ENCODE measurements around the gene LCE2D.

Gene LCE2D

DNA sequence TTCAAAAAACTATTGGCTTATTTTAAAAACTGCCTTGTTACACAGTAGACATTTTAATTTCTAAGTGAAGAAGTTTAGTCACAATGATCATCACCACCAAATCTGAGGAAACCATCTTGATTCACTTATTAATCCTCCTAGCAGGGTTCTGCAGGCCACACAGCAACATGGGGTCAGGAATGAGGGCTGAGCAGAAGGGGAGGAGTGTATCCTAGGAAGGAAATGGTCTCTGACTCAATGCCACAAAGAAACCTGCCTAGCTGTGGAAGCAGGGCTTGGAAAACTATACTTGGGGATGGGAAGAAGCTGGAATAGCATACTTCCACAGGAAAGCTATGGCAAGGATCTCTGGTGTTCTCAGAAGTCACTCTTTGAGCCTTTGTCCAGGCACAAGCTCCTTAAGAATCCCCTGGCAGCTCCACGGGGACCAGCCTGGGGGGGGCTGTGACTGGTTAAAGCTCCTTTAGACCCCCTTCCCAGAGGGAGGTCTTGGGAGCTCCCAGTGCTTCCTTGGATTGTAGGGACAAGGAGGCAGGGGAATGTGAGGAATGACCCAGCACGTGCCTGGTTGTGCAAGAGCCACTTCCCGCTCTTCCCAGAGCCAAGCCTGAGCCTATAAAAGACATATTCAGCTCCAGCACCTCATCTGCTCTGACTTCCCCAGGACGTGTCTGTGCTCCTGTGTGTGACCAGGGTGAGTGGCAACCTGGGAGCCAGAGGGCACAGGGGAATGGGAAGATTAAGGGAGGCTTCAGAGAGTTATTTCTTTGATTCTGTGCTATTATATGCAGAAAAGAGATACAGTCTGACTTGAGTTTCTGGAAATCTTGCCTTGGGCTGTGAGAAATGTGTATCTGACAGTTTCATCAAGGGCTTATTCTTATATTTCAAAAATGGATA, 34.8 kb downstream of the LCE2D start, which contains the start of gene LCE2A:
LCE2A (plus strand) TSS at position 645 of the 900 bp plus-strand sequence. CDS start 557 bp downstream, outside the sequence.
- no peaks in the 10 kb centered on the region for H4K20me1 ChIP-seq (ENCODE audit: insufficient read depth, low read length)
- no peaks in the 10 kb centered on the region for H3K36me3 ChIP-seq (ENCODE audit: insufficient read depth, low read length)
- H3K4me3 ChIP-seq (ENCODE audit: low read depth, low read length, poor library complexity, severe bottlenecking): no peak within 1 kb of the TSS
- H3K4me2 ChIP-seq (ENCODE audit: low read length): no peak within 1 kb of the TSS
- TF ChIP-seq, protein P1, sequence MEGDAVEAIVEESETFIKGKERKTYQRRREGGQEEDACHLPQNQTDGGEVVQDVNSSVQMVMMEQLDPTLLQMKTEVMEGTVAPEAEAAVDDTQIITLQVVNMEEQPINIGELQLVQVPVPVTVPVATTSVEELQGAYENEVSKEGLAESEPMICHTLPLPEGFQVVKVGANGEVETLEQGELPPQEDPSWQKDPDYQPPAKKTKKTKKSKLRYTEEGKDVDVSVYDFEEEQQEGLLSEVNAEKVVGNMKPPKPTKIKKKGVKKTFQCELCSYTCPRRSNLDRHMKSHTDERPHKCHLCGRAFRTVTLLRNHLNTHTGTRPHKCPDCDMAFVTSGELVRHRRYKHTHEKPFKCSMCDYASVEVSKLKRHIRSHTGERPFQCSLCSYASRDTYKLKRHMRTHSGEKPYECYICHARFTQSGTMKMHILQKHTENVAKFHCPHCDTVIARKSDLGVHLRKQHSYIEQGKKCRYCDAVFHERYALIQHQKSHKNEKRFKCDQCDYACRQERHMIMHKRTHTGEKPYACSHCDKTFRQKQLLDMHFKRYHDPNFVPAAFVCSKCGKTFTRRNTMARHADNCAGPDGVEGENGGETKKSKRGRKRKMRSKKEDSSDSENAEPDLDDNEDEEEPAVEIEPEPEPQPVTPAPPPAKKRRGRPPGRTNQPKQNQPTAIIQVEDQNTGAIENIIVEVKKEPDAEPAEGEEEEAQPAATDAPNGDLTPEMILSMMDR (IDR thresholded peaks at IDR 0.05; ENCODE audit: low read length): no peak
- TF ChIP-seq EZH2 (IDR thresholded peaks at IDR 0.05; ENCODE audit: borderline replicate concordance, low read length): no peak
- no peaks in the 10 kb centered on the region for H3F3A ChIP-seq (ENCODE audit: insufficient read depth, low read length)
- H2AFZ ChIP-seq (ENCODE audit: low read length): no peak within 1 kb of the TSS
- H3K27ac ChIP-seq (ENCODE audit: low read depth, low read length, poor library complexity, severe bottlenecking): no peak within 1 kb of the TSS
- H3K9me3 ChIP-seq (ENCODE audit: low read length): no peaks in the 10 kb centered on the region
- no peak within 1 kb of the TSS for H3K9ac ChIP-seq (ENCODE audit: low read length)
- no peaks in the 10 kb centered on the region for H3K27me3 ChIP-seq (ENCODE audit: insufficient read depth, low read length)
- no peaks in the 10 kb centered on the region for H3K79me2 ChIP-seq (ENCODE audit: insufficient read depth, low read length)
- no peaks in the 10 kb centered on the region for H3K4me1 ChIP-seq (ENCODE audit: insufficient read depth, low read length, severe bottlenecking)
- H3K9me2 ChIP-seq (ENCODE audit: low read depth, low read length): no peaks in the 10 kb centered on the region

DNA sequence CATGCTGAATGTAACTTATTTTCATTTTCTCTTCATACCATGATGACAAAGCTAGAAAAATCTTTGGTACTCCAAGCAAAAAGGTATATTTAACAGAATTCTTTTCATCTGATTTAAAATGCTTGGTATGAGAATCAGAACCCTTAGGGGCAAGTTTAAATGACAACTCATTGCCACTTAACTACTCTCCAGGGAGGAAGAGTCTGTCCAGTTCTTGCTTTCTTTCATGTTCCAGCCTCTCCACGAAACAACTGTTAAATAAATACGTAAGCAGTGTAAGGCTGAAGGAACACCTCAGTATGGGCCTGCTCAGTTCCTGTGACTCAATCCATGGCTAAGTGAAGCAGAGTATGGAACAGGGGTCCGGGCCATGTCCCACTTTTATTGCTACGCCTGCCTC, 36.6 kb downstream of the LCE2D start:
- Histone ChIP-seq H3K4me2 (ENCODE audit: low read length) (no peak overlapping the region), H3K27me3 (ENCODE audit: insufficient read depth, low read length) (no peaks in the 10 kb centered on the region), H4K20me1 (ENCODE audit: insufficient read depth, low read length) (no peaks in the 10 kb centered on the region), H3K36me3 (ENCODE audit: insufficient read depth, low read length) (no peaks in the 10 kb centered on the region), H3K4me3 (ENCODE audit: low read depth, low read length, poor library complexity, severe bottlenecking) (no peak overlapping the region), H3K9me3 (ENCODE audit: low read length) (no peaks in the 10 kb centered on the region), H3K79me2 (ENCODE audit: insufficient read depth, low read length) (no peaks in the 10 kb centered on the region), H2AFZ (ENCODE audit: low read length) (no peak overlapping the region), H3K9ac (ENCODE audit: low read length) (no peak overlapping the region), H3F3A (ENCODE audit: insufficient read depth, low read length) (no peaks in the 10 kb centered on the region), H3K4me1 (ENCODE audit: insufficient read depth, low read length, severe bottlenecking) (no peaks in the 10 kb centered on the region), H3K9me2 (ENCODE audit: low read depth, low read length) (no peaks in the 10 kb centered on the region; the same call in 1 of the 2 replicates), H3K27ac (ENCODE audit: low read depth, low read length, poor library complexity, severe bottlenecking) (no peak overlapping the region)
- TF ChIP-seq, protein P1 (IDR thresholded peaks at IDR 0.05; ENCODE audit: low read length): no peak
- no peak for TF ChIP-seq EZH2 (IDR thresholded peaks at IDR 0.05; ENCODE audit: borderline replicate concordance, low read length)

DNA sequence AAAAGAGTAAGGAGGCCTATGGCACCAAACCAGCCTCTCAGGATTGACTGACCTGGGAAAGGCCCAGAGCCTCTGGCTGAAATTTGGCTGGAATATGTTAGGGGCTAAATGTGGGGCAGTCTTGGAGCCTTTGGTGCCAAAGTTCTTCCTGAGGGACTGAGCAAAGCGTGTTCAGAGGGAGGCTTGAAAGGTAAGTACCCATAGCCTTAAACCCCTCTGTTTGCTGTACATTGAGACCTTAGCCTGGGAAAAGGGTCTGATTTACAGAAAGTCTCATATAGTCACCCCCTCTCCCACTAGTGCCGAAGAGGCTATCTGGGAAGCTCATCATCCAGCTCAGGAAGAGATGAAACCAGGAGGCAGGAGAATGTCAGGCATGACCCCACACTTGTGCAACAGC, 44.7 kb downstream of the LCE2D start, which contains the start of gene LCE4A:
LCE4A (plus strand) TSS at position 301 of the 400 bp plus-strand sequence. CDS start 916 bp downstream, outside the sequence.
- Histone ChIP-seq H3K27me3 (ENCODE audit: insufficient read depth, low read length) (no peaks in the 10 kb centered on the region), H3K4me1 (ENCODE audit: insufficient read depth, low read length, severe bottlenecking) (no peaks in the 10 kb centered on the region), H3K79me2 (ENCODE audit: insufficient read depth, low read length) (no peaks in the 10 kb centered on the region), H3K4me2 (ENCODE audit: low read length) (no peak within 1 kb of the TSS), H3F3A (ENCODE audit: insufficient read depth, low read length) (no peaks in the 10 kb centered on the region), H3K9me3 (ENCODE audit: low read length) (no peaks in the 10 kb centered on the region), H3K4me3 (ENCODE audit: low read depth, low read length, poor library complexity, severe bottlenecking) (no peak within 1 kb of the TSS), H3K36me3 (ENCODE audit: insufficient read depth, low read length) (no peaks in the 10 kb centered on the region), H3K9ac (ENCODE audit: low read length) (no peak within 1 kb of the TSS), H3K9me2 (ENCODE audit: low read depth, low read length) (no peaks in the 10 kb centered on the region; the same call in 1 of the 2 replicates), H3K27ac (ENCODE audit: low read depth, low read length, poor library complexity, severe bottlenecking) (no peak within 1 kb of the TSS), H4K20me1 (ENCODE audit: insufficient read depth, low read length) (no peaks in the 10 kb centered on the region), H2AFZ (ENCODE audit: low read length) (no peak within 1 kb of the TSS)
- TF ChIP-seq, protein P1 (IDR thresholded peaks at IDR 0.05; ENCODE audit: low read length): no peak
- TF ChIP-seq EZH2 (IDR thresholded peaks at IDR 0.05; ENCODE audit: borderline replicate concordance, low read length): no peak

Data from OCI-LY1 (cell line).